CD8-positive, alpha-beta memory T cell (primary cell): ENCODE data around the gene GSTM5. TPM values are rescaled to one million over a fixed set of nuclear protein-coding genes. Genes with fewer than 3 reads are reported as not detected.
"Not testable (repeated sequence)": the region's sequence is repeated elsewhere in the genome, so short reads cannot be mapped to it uniquely, and the experiment has no call there.

ENCODE experiments used
- CTCF ChIA-PET: fragments of 350-600 bp; sonication (Branson Sonifier 250); formaldehyde crosslinking; loops from one replicate; lab custom pipeline; 2021; ENCODE audit warnings: antibody characterized with exemption; lab: Charles Lee
- POLR2A ChIA-PET: fragments of 350-600 bp; sonication (Branson Sonifier 250); formaldehyde crosslinking; loops from one replicate; lab custom pipeline; 2021; ENCODE audit warnings: antibody characterized with exemption; lab: Charles Lee
- DNase-seq, 5 donors: peaks; one replicate each; pipeline versions ENCODE4 v3.0.0 to v3.0.0-alpha.2; 2020 to 2022; ENCODE audit warnings: mixed read lengths in 1 of 5
- H3K27ac ChIP-seq: one replicate; pipeline ENCODE4 v1.7.0; 2013; ENCODE audit warnings: low read depth, mild to moderate bottlenecking, low read length, moderate library complexity
- H3K27me3 ChIP-seq: 2 replicates; pipeline ENCODE4 v1.7.0; 2013; ENCODE audit warnings: low read length, mild to moderate bottlenecking; ENCODE audit not compliant: insufficient read depth, poor library complexity, severe bottlenecking
- H3K36me3 ChIP-seq: 2 replicates; pipeline ENCODE4 v1.7.0; 2013; ENCODE audit warnings: mild to moderate bottlenecking, low read length, moderate library complexity; ENCODE audit not compliant: insufficient read depth
- H3K4me1 ChIP-seq: 2 replicates; pipeline ENCODE4 v1.7.0; 2013; ENCODE audit warnings: mild to moderate bottlenecking, low read length, moderate library complexity; ENCODE audit not compliant: insufficient read depth
- H3K4me3 ChIP-seq: 2 replicates; pipeline ENCODE4 v1.7.0; 2013; ENCODE audit warnings: mild to moderate bottlenecking, low read length
- H3K9me3 ChIP-seq: 2 replicates; pipeline ENCODE4 v1.7.0; 2013; ENCODE audit warnings: mild to moderate bottlenecking, low read length
- H3K27ac Mint-ChIP-seq, 8 donors: one replicate each; pipeline ENCODE4 v1.8.0; 2020 to 2021; ENCODE audit warnings: mixed read lengths in 8 of 8, mild to moderate bottlenecking in 6 of 8, inconsistent platforms in 3 of 8, moderate library complexity in 3 of 8
- H3K27me3 Mint-ChIP-seq, 2 donors: one replicate each; pipeline ENCODE4 v1.8.0; 2020 to 2021; ENCODE audit warnings: mixed read lengths in 2 of 2, mild to moderate bottlenecking in 1 of 2, moderate library complexity in 1 of 2
- H3K36me3 Mint-ChIP-seq, 3 donors: one replicate each; pipeline ENCODE4 v1.8.0; 2020 to 2021; ENCODE audit warnings: mixed read lengths in 3 of 3, inconsistent platforms in 1 of 3, mild to moderate bottlenecking in 1 of 3
- H3K4me1 Mint-ChIP-seq, 3 donors: one replicate each; pipeline ENCODE4 v1.8.0; 2020 to 2021; ENCODE audit warnings: mixed read lengths in 3 of 3, inconsistent platforms in 1 of 3, mild to moderate bottlenecking in 1 of 3
- H3K4me3 Mint-ChIP-seq, 7 donors: one replicate each; pipeline ENCODE4 v1.8.0; 2020 to 2021; ENCODE audit warnings: mixed read lengths in 7 of 7, mild to moderate bottlenecking in 6 of 7, moderate library complexity in 4 of 7, inconsistent platforms in 2 of 7
- H3K9me3 Mint-ChIP-seq, 5 donors: one replicate each; pipeline ENCODE4 v1.8.0; 2020 to 2022; ENCODE audit warnings: mixed read lengths in 5 of 5, mild to moderate bottlenecking in 3 of 5, moderate library complexity in 2 of 5, inconsistent platforms in 1 of 5
- polyA plus RNA-seq: library from polyadenylated mRNA; unstranded; fragments of 300-500 nt; fragmentation: Illumina TruSeq; gene quantifications from one replicate; pipeline ENCODE4 v1.2.3, GENCODE V29; 2021
- total RNA-seq, 2 experiments: library from RNA; stranded (reverse); gene quantifications; one replicate each; pipeline ENCODE4 v1.2.3, GENCODE V29; 2021

GSTM5 gene
- total and polyA plus RNA-seq, 3 experiments from 2014 or later: not detected

DNA sequence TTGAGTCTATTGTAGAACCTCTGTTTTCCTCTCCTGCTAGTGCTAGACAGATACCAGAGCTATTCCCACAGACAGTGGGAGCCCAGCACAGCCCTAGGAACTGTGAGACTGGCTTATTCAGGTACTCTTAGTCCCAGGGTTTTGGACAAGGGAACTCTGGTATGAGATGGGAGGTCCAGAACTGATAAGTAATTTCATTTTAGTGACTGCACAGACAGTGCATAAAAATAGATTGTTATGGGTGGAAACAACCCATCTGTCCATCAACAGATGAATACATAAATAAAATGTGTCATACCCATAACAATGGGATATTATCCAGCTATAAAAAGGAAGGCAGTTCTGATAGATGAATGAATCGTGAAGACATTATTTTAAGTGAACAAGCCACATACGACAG lies 42.7 kb downstream of the GSTM5 start:
- Mint-ChIP-seq H3K4me1 (no peaks in the 10 kb centered on the region), H3K27me3 (peaks cover 18 to 25% of the 10 kb centered on the region in 2 donors), H3K36me3 (no peaks in the 10 kb centered on the region), H3K4me3 (no peak overlapping the region), H3K27ac (peak overlapping the region in 1 of 8 donors; percentile 3), H3K9me3 (no peaks in the 10 kb centered on the region)
- CTCF ChIA-PET: interaction anchor here (1.7 kb wide), 1 partner anchor 230 kb away, joined by 6 read pairs; the partner anchor contains the start of gene AHCYL1
- H3K4me3 ChIP-seq: no peak overlapping the region
- no peak overlapping the region for H3K27ac ChIP-seq
- POLR2A ChIA-PET: no interaction called here
- H3K9me3 ChIP-seq: no peaks in the 10 kb centered on the region
- no peaks in the 10 kb centered on the region for H3K36me3 ChIP-seq
- H3K27me3 ChIP-seq: no peaks in the 10 kb centered on the region
- H3K4me1 ChIP-seq: no peaks in the 10 kb centered on the region
- DNase-seq: no peak

- H3K9me3 ChIP-seq, H3K4me1 Mint-ChIP-seq, H3K4me3 ChIP-seq, CTCF ChIA-PET, H3K4me1 ChIP-seq, H3K4me3 Mint-ChIP-seq, H3K27me3 ChIP-seq, H3K36me3 ChIP-seq, H3K27ac ChIP-seq, H3K36me3 Mint-ChIP-seq, H3K9me3 Mint-ChIP-seq: not testable (repeated sequence)
- POLR2A ChIA-PET: interaction anchor here (0.6 kb wide), 1 partner anchor 210 kb away, joined by 3 read pairs; no protein-coding TSS in a partner anchor
- peaks cover 11 to 13% of the 10 kb centered on the region in 2 donors for H3K27me3 Mint-ChIP-seq
- DNase-seq: peak in 1 of 5 donors; percentile 13
- H3K27ac Mint-ChIP-seq: peak overlapping the region in 1 of 8 donors; percentile 19
Observed at GRCh38 chr1:109756325-109756724, 44.3 kb downstream of the GSTM5 start.

DNA sequence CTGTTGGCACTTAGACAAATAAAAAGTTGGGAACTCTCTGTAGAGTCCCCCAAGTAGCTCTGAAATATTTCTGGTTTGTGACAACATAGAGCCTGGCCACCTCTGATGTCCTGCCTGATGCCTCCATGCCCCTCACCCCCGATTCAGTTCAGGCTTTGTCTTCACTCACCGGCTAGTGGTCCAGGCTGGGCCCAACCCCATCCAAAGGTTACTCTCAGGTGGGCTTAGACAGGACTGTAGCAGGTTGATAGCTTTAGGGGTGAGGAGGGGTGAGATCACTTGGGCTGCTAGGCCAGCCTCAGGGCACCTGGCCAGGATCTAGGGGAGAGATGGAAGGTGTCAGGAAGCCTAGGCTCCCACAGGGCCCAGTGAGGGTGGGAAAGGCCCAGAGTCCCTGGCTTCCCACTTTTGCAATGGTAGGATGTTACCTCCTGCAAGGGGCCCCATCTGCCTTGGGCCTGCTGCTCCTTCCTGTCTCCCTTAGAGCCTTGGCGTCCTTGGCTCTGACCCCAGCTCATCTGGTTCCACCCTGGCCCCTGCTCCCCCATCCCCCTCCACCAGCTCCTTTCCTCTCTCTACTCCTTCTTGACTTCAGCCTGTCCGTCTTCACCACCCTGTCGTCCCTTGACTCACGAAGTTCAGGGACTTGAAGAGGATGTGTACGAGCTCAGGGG lies 44.9 kb downstream of the GSTM5 start:
- no peaks in the 10 kb centered on the region for H3K9me3 Mint-ChIP-seq
- H3K36me3 ChIP-seq: no peaks in the 10 kb centered on the region
- H3K4me3 Mint-ChIP-seq: no peak overlapping the region
- no peaks in the 10 kb centered on the region for H3K4me1 ChIP-seq
- H3K27ac Mint-ChIP-seq: no peak overlapping the region
- H3K9me3 ChIP-seq: no peaks in the 10 kb centered on the region
- peaks cover 6 to 8% of the 10 kb centered on the region in 2 donors for H3K27me3 Mint-ChIP-seq
- no peak overlapping the region for H3K4me3 ChIP-seq
- no peaks in the 10 kb centered on the region for H3K36me3 Mint-ChIP-seq
- H3K4me1 Mint-ChIP-seq: no peaks in the 10 kb centered on the region
- ChIA-PET CTCF (no interaction called here), POLR2A (interaction anchor here (0.6 kb wide), 1 partner anchor 211 kb away, joined by 3 read pairs; no protein-coding TSS in a partner anchor)
- DNase-seq: peak in 1 of 5 donors; percentile 15
- no peak overlapping the region for H3K27ac ChIP-seq
- H3K27me3 ChIP-seq: no peaks in the 10 kb centered on the region

- H3K4me3 ChIP-seq: no peak overlapping the region
- DNase-seq: peak in 1 of 5 donors; percentile 27
- no peaks in the 10 kb centered on the region for H3K4me1 ChIP-seq
- no peaks in the 10 kb centered on the region for H3K9me3 ChIP-seq
- no peak overlapping the region for H3K27ac ChIP-seq
- H3K27me3 ChIP-seq: no peaks in the 10 kb centered on the region
- CTCF ChIA-PET: no interaction called here
- Mint-ChIP-seq H3K4me1 (no peaks in the 10 kb centered on the region), H3K9me3 (no peaks in the 10 kb centered on the region), H3K36me3 (no peaks in the 10 kb centered on the region), H3K4me3 (no peak overlapping the region), H3K27ac (no peak overlapping the region), H3K27me3 (peaks cover 0 to 3% of the 10 kb centered on the region in 2 donors)
- no peaks in the 10 kb centered on the region for H3K36me3 ChIP-seq
- POLR2A ChIA-PET: no interaction called here
Observed at GRCh38 chr1:109757936-109758786, 46.1 kb downstream of the GSTM5 start.

GRCh38 chr1:109759513-109760334 lies 47.7 kb downstream of the GSTM5 start:
- Mint-ChIP-seq H3K4me1 (no peaks in the 10 kb centered on the region), H3K27me3 (peaks cover 3% of the 10 kb centered on the region in 2 donors), H3K27ac (peak overlapping the region in 1 of 8 donors; percentile 72), H3K4me3 (no peak overlapping the region), H3K36me3 (no peaks in the 10 kb centered on the region), H3K9me3 (no peaks in the 10 kb centered on the region)
- H3K27me3 ChIP-seq: no peaks in the 10 kb centered on the region
- H3K4me3 ChIP-seq: no peak overlapping the region
- CTCF ChIA-PET: interaction anchor here (1.7 to 2.2 kb wide), 2 partner anchors 17 to 224 kb away, joined by 5 to 8 read pairs; partner anchors contain the start of gene AHCYL1
- DNase-seq: peak in 1 of 5 donors; percentile 18
- H3K9me3 ChIP-seq: no peaks in the 10 kb centered on the region
- no peak overlapping the region for H3K27ac ChIP-seq
- POLR2A ChIA-PET: no interaction called here
- no peaks in the 10 kb centered on the region for H3K36me3 ChIP-seq
- H3K4me1 ChIP-seq: no peaks in the 10 kb centered on the region

DNA sequence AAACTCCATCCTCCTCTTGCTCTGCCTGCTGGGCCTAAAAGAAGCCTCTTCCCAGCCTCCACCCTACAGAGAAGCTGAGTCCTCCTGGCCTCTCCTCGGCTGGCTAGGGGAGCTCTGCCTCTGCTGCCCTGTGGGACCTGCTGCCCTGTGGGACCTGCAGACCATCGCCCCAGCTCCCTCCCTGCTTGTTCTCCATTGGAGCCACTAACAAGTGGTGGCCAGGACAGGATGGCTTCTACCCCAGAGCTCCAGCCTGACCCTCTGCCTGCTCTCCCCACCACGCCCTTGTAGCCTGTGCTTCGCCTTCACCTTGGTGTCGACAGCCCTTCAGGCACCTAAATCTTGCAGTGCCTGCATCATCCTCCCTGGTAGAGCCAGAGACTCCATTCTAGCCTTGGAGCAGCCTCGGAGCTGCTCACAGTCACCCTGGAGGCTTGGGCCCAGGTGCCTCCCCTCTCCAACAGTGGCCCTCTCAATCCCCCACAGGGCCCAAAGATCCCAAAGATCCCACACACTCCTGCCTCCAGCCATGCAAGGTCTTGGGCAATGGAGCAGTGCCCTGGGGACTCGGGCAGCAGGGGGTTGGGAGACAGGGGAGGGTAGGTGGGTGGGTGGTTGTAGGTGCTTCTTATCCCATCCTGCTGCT lies 48.7 kb downstream of the GSTM5 start:
- ChIA-PET POLR2A (no interaction called here), CTCF (interaction anchor here (1.4 to 2.2 kb wide), 3 partner anchors 16 to 224 kb away, joined by 4 to 8 read pairs (median 5); partner anchors contain the start of gene AHCYL1)
- Histone ChIP-seq H3K4me1 (no peaks in the 10 kb centered on the region), H3K9me3 (no peaks in the 10 kb centered on the region), H3K27ac (no peak overlapping the region), H3K36me3 (no peaks in the 10 kb centered on the region), H3K27me3 (no peaks in the 10 kb centered on the region), H3K4me3 (no peak overlapping the region)
- no peak overlapping the region for H3K27ac Mint-ChIP-seq
- DNase-seq: peak in 1 of 5 donors; percentile 12
- H3K36me3 Mint-ChIP-seq: no peaks in the 10 kb centered on the region
- H3K9me3 Mint-ChIP-seq: no peaks in the 10 kb centered on the region
- no peak overlapping the region for H3K4me3 Mint-ChIP-seq
- no peaks in the 10 kb centered on the region for H3K4me1 Mint-ChIP-seq
- peaks cover 3% of the 10 kb centered on the region in 2 donors for H3K27me3 Mint-ChIP-seq

GRCh38 chr1:109761227-109762038 lies 49.4 kb downstream of the GSTM5 start:
- no peak overlapping the region for H3K4me3 ChIP-seq
- Mint-ChIP-seq H3K36me3 (no peaks in the 10 kb centered on the region), H3K27ac (peak overlapping the region in 1 of 8 donors; percentile 70)

More at GRCh38 chr1:109761227-109762038, 49.4 kb downstream of the GSTM5 start:
- H3K36me3 ChIP-seq: no peaks in the 10 kb centered on the region
- H3K4me3 Mint-ChIP-seq: no peak overlapping the region
- DNase-seq: peak in 1 of 5 donors; percentile 18
- no peaks in the 10 kb centered on the region for H3K9me3 Mint-ChIP-seq
- H3K27me3 Mint-ChIP-seq: peaks cover 2 to 3% of the 10 kb centered on the region in 2 donors
- no peak overlapping the region for H3K27ac ChIP-seq
- ChIA-PET POLR2A (no interaction called here), CTCF (interaction anchor here (1.4 kb wide), 1 partner anchor 223 kb away, joined by 4 read pairs; the partner anchor contains the start of gene AHCYL1)
- no peaks in the 10 kb centered on the region for H3K4me1 Mint-ChIP-seq
- no peaks in the 10 kb centered on the region for H3K27me3 ChIP-seq
- H3K4me1 ChIP-seq: no peaks in the 10 kb centered on the region
- H3K9me3 ChIP-seq: no peaks in the 10 kb centered on the region
